ENCODE data around the gene RNF149.
"Not testable (repeated sequence)": the region's sequence is repeated elsewhere in the genome, so short reads cannot be mapped to it uniquely, and the experiment has no call there.

RNF149 gene

GRCh38 chr2:101253013-101253702 is 55.3 kb downstream of the RNF149 start:
- H3K9ac ChIP-seq (ENCODE audit: low read length) = peak overlapping the region; percentile 95
- H3K4me3 ChIP-seq (ENCODE audit: low read length) = peak overlapping the region; percentile 96
- H3K36me3 ChIP-seq (ENCODE audit: control insufficient read depth, insufficient read depth, low read length, severe bottlenecking) = no peaks in the 10 kb centered on the region
- H3K9me3 ChIP-seq (ENCODE audit: control insufficient read depth, low read length) = no peaks in the 10 kb centered on the region
- DNase-seq (ENCODE audit: low read depth) = peak; percentile 73
- H3K4me1 ChIP-seq (ENCODE audit: control insufficient read depth, insufficient read depth, low read length) = peaks cover 35% of the 10 kb centered on the region
- H3K27me3 ChIP-seq (replicated peaks; ENCODE audit: control insufficient read depth, insufficient read depth, low read length) = no peaks in the 10 kb centered on the region

- H3K9me3 ChIP-seq (ENCODE audit: control insufficient read depth, low read length) = no peaks in the 10 kb centered on the region
- peak; percentile 100 for DNase-seq (ENCODE audit: low read depth)
- no peaks in the 10 kb centered on the region for H3K27me3 ChIP-seq (replicated peaks; ENCODE audit: control insufficient read depth, insufficient read depth, low read length)
- peak within 1 kb of the TSS; percentile 96 for H3K4me3 ChIP-seq (ENCODE audit: low read length)
- H3K36me3 ChIP-seq (ENCODE audit: control insufficient read depth, insufficient read depth, low read length, severe bottlenecking) = no peaks in the 10 kb centered on the region
- H3K9ac ChIP-seq (ENCODE audit: low read length) = peak within 1 kb of the TSS; percentile 95
- H3K4me1 ChIP-seq (ENCODE audit: control insufficient read depth, insufficient read depth, low read length) = peaks cover 35% of the 10 kb centered on the region
These were observed 56.0 kb downstream of the RNF149 start, which contains the start of gene CNOT11 for GRCh38 chr2:101252408-101253012. Gene CNOT11, plus strand, starts transcription at chr2:101252886. Its CDS starts 79 bp downstream, at chr2:101252965.

- no peak for DNase-seq (ENCODE audit: low read depth)
- no peaks in the 10 kb centered on the region for H3K36me3 ChIP-seq (ENCODE audit: control insufficient read depth, insufficient read depth, low read length, severe bottlenecking)
- peak overlapping the region; percentile 88 for H3K9ac ChIP-seq (ENCODE audit: low read length)
- peaks cover 35% of the 10 kb centered on the region for H3K4me1 ChIP-seq (ENCODE audit: control insufficient read depth, insufficient read depth, low read length)
- peak overlapping the region; percentile 91 for H3K4me3 ChIP-seq (ENCODE audit: low read length)
- no peaks in the 10 kb centered on the region for H3K27me3 ChIP-seq (replicated peaks; ENCODE audit: control insufficient read depth, insufficient read depth, low read length)
- no peaks in the 10 kb centered on the region for H3K9me3 ChIP-seq (ENCODE audit: control insufficient read depth, low read length)
These were observed 56.6 kb downstream of the RNF149 start for GRCh38 chr2:101251844-101252407.

GRCh38 chr2:101251246-101251781 is 57.2 kb downstream of the RNF149 start:
- not testable (repeated sequence) for H3K36me3 ChIP-seq (ENCODE audit: control insufficient read depth, insufficient read depth, low read length, severe bottlenecking); H3K9ac ChIP-seq (ENCODE audit: low read length); H3K27me3 ChIP-seq (replicated peaks; ENCODE audit: control insufficient read depth, insufficient read depth, low read length); DNase-seq (ENCODE audit: low read depth); H3K4me3 ChIP-seq (ENCODE audit: low read length); H3K9me3 ChIP-seq (ENCODE audit: control insufficient read depth, low read length)
- peaks cover 32% of the 10 kb centered on the region for H3K4me1 ChIP-seq (ENCODE audit: control insufficient read depth, insufficient read depth, low read length)

- Histone ChIP-seq H3K4me1 (ENCODE audit: control insufficient read depth, insufficient read depth, low read length) (peaks cover 19% of the 10 kb centered on the region), H3K4me3 (ENCODE audit: low read length) (no peak overlapping the region), H3K36me3 (ENCODE audit: control insufficient read depth, insufficient read depth, low read length, severe bottlenecking) (no peaks in the 10 kb centered on the region), H3K9ac (ENCODE audit: low read length) (no peak overlapping the region), H3K27me3 (replicated peaks; ENCODE audit: control insufficient read depth, insufficient read depth, low read length) (no peaks in the 10 kb centered on the region), H3K9me3 (ENCODE audit: control insufficient read depth, low read length) (no peaks in the 10 kb centered on the region)
- no peak for DNase-seq (ENCODE audit: low read depth)
These were observed 58.7 kb downstream of the RNF149 start for GRCh38 chr2:101249826-101250225.

- DNase-seq (ENCODE audit: low read depth); H3K9ac ChIP-seq (ENCODE audit: low read length); H3K9me3 ChIP-seq (ENCODE audit: control insufficient read depth, low read length); H3K4me1 ChIP-seq (ENCODE audit: control insufficient read depth, insufficient read depth, low read length); H3K27me3 ChIP-seq (replicated peaks; ENCODE audit: control insufficient read depth, insufficient read depth, low read length); H3K4me3 ChIP-seq (ENCODE audit: low read length); H3K36me3 ChIP-seq (ENCODE audit: control insufficient read depth, insufficient read depth, low read length, severe bottlenecking): not testable (repeated sequence)
These were observed 59.7 kb downstream of the RNF149 start for GRCh38 chr2:101248756-101249155.

GRCh38 chr2:101245468-101245867 is 63.0 kb downstream of the RNF149 start:
- not testable (repeated sequence) for H3K27me3 ChIP-seq (replicated peaks; ENCODE audit: control insufficient read depth, insufficient read depth, low read length); H3K4me1 ChIP-seq (ENCODE audit: control insufficient read depth, insufficient read depth, low read length); H3K9ac ChIP-seq (ENCODE audit: low read length); H3K9me3 ChIP-seq (ENCODE audit: control insufficient read depth, low read length); H3K36me3 ChIP-seq (ENCODE audit: control insufficient read depth, insufficient read depth, low read length, severe bottlenecking); H3K4me3 ChIP-seq (ENCODE audit: low read length); DNase-seq (ENCODE audit: low read depth)

- not testable (repeated sequence) for H3K27me3 ChIP-seq (replicated peaks; ENCODE audit: control insufficient read depth, insufficient read depth, low read length); H3K4me3 ChIP-seq (ENCODE audit: low read length); H3K9ac ChIP-seq (ENCODE audit: low read length); DNase-seq (ENCODE audit: low read depth); H3K36me3 ChIP-seq (ENCODE audit: control insufficient read depth, insufficient read depth, low read length, severe bottlenecking); H3K9me3 ChIP-seq (ENCODE audit: control insufficient read depth, low read length); H3K4me1 ChIP-seq (ENCODE audit: control insufficient read depth, insufficient read depth, low read length)
These were observed 63.6 kb downstream of the RNF149 start for GRCh38 chr2:101244899-101245298.

- not testable (repeated sequence) for H3K27me3 ChIP-seq (replicated peaks; ENCODE audit: control insufficient read depth, insufficient read depth, low read length); DNase-seq (ENCODE audit: low read depth); H3K36me3 ChIP-seq (ENCODE audit: control insufficient read depth, insufficient read depth, low read length, severe bottlenecking); H3K4me1 ChIP-seq (ENCODE audit: control insufficient read depth, insufficient read depth, low read length); H3K9me3 ChIP-seq (ENCODE audit: control insufficient read depth, low read length); H3K9ac ChIP-seq (ENCODE audit: low read length); H3K4me3 ChIP-seq (ENCODE audit: low read length)
These were observed 64.1 kb downstream of the RNF149 start for GRCh38 chr2:101244373-101244772.

GRCh38 chr2:101241158-101241557 is 67.3 kb downstream of the RNF149 start:
- Histone ChIP-seq H3K9me3 (ENCODE audit: control insufficient read depth, low read length) (no peaks in the 10 kb centered on the region), H3K27me3 (replicated peaks; ENCODE audit: control insufficient read depth, insufficient read depth, low read length) (no peaks in the 10 kb centered on the region)

GRCh38 chr2:101240694-101241093 is 67.8 kb downstream of the RNF149 start:
- H3K9ac ChIP-seq (ENCODE audit: low read length); H3K4me3 ChIP-seq (ENCODE audit: low read length); H3K4me1 ChIP-seq (ENCODE audit: control insufficient read depth, insufficient read depth, low read length); H3K27me3 ChIP-seq (replicated peaks; ENCODE audit: control insufficient read depth, insufficient read depth, low read length); H3K36me3 ChIP-seq (ENCODE audit: control insufficient read depth, insufficient read depth, low read length, severe bottlenecking); H3K9me3 ChIP-seq (ENCODE audit: control insufficient read depth, low read length): not testable (repeated sequence)
- DNase-seq (ENCODE audit: low read depth) = peak; percentile 38

More at GRCh38 chr2:101241158-101241557, 67.3 kb downstream of the RNF149 start:
- H3K4me3 ChIP-seq (ENCODE audit: low read length) = no peak overlapping the region
- H3K4me1 ChIP-seq (ENCODE audit: control insufficient read depth, insufficient read depth, low read length) = no peaks in the 10 kb centered on the region
- no peak for DNase-seq (ENCODE audit: low read depth)
- no peak overlapping the region for H3K9ac ChIP-seq (ENCODE audit: low read length)
- H3K36me3 ChIP-seq (ENCODE audit: control insufficient read depth, insufficient read depth, low read length, severe bottlenecking) = no peaks in the 10 kb centered on the region
